ENCODE data around the gene IRAG1.

IRAG1 gene, protein sequence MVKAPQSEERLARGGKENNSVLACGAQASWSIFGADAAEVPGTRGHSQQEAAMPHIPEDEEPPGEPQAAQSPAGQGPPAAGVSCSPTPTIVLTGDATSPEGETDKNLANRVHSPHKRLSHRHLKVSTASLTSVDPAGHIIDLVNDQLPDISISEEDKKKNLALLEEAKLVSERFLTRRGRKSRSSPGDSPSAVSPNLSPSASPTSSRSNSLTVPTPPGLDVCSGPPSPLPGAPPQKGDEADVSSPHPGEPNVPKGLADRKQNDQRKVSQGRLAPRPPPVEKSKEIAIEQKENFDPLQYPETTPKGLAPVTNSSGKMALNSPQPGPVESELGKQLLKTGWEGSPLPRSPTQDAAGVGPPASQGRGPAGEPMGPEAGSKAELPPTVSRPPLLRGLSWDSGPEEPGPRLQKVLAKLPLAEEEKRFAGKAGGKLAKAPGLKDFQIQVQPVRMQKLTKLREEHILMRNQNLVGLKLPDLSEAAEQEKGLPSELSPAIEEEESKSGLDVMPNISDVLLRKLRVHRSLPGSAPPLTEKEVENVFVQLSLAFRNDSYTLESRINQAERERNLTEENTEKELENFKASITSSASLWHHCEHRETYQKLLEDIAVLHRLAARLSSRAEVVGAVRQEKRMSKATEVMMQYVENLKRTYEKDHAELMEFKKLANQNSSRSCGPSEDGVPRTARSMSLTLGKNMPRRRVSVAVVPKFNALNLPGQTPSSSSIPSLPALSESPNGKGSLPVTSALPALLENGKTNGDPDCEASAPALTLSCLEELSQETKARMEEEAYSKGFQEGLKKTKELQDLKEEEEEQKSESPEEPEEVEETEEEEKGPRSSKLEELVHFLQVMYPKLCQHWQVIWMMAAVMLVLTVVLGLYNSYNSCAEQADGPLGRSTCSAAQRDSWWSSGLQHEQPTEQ

DNA sequence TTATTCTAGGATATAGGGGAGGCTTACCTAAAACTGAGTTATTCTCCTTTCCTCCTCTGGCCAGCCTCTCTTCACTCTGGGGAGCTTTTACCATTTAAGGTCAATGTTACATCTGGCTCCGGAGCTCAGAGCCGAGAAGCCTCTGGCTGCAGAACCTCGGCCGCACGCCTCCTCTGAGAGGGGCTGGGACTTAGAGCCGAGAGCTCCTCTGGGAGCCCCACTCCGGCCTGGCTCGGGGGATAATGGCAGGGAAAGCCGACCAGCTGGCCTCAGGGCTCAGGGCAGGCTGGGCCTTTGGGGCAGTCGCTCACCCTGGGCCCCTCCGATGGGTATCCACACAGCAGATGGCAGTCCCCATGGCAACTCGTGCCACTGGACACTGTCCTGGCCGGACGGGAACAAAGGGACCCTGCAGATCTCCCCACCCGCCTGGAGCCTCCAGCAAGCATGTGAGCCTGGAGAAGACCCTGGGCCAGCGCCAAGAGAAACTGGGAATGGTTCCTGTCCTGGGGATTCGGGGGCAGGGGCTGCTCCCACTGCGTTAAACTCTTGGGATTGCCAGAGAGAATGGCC lies at the start of gene IRAG1:
TSS of gene IRAG1 (minus strand) at position 247 of the 573 bp plus-strand sequence. CDS start at position 94, 153 bp downstream.
- DNase-seq, result no peak

DNA sequence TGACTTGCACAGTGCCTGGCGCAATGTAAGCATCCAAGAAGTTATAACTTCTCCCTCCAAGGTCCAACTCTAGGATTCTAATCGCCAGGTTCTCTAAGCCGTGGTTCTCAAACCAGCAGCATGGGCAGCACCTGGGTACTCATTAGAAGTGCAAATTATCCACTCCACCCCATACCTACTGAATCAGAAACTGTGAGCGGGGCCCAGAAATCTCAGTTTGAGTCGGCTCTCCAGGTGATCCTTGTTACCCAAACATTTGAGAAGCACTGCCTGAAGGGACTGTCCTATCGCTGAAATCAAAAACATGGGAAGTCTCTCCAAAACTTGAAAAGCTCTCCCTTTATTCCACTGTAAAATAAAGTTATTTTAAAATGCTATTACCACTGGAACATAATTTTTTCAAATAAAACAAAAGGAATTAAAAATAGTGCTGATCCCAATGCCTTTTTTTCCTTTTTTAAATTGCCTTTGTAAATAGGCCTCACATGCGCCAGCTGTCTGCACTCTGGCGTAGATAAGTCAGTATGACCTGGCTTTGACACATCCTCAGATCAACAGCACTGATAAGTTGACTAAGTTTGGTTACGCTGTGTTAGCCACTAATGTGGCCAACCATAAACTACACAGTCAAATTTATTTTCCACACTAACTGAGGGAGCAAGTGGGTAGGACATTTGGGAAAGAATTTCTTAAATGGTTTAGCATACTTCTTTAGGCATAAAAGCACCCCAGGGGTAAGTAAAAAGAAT lies 49.1 kb upstream of the IRAG1 start:
- no peak for DNase-seq

DNA sequence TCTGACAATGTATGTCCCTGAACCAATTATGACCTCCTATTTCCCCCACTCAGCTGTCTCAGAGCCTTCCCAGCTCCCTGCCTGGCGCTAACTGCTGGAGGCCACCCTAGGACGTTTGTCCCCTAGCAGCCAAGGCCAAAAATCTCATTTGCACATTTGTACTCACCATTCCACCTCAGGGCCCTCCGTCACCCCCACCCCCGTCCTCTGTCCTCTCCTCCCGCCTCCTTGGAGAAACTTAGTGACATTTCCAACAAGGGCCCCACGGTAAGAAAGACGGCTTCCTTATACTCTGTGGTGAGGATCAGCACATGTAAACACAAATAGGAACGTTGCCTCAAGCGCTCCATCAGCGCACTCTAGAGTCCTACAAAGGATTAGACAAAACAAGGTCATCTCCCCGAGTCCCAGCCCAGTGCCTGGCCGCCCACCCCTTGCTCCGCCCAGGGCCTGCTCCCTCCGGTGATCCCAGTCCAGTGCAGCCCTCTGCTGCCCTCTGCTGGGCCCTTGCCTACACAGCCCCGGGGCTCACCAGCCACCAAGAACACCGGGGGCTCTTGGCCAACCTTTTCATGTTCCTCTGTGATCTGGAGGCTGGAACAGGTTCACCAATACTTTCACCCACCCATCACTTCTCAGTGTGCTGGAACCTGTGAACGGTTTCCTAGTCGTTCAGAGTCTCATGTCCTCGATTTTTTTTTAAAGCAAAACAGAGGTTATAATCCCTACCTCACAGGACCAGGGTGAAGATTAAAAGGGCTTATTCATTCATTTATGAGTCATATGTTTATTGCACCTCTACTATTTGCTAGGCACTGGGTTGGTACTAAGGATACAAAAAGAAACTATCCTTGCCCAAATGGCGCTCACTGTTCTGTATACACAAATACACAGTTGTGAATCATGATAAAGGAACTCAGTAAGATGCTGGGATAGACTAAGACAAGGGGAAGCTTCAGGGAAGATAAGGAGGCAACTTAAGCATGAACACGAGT lies 42.2 kb upstream of the IRAG1 start:
- DNase-seq, result peak; percentile 84 to 94

DNA sequence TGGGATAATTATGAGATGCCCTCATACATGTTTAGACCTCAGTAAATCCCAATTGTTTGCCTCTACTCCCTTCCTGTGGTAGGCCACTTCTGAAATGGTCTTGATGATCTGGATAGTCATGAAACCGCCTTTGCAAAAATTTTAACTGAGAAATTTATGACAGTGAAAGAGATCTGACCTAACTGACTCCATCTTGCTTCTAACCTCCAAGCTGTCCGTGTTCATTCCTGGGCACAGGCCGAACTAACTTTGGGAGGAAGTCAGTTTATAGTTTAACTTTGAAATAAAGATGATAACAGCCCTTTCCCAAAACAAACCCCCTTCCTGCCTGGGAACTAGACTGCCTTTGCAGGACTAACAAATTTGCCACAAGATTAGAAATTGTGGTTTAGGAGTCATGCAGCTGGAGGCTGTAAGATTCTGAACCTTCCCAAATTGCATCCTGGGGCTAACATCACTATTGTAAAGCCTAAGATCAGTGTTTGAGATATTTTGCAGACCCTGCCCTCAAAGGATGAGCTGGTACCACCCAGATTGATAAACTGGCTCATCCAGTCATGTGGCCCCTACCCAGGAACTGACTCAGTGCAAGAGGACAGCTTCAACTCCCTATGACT lies 37.6 kb upstream of the IRAG1 start:
- no peak for DNase-seq

DNA sequence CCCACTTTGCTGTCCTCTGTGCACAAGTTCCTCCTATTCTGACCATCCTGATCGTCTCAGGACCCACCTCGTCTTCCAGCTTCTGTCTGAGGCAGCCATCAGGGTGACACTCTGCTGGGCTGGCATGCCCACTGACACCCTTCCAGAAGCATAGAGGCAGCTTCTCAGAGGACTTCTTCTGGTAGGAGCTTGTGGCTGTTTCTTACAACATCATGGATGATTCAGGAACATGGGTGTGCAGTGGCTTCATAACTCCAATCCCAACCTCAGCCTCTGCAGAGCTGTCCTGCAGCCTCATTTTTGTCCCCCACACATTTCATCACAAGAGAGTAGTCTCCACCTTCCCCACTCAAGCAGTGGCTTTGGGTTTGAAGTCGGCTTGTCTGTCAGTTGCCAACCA lies 36.6 kb upstream of the IRAG1 start:
- no peak for DNase-seq

DNA sequence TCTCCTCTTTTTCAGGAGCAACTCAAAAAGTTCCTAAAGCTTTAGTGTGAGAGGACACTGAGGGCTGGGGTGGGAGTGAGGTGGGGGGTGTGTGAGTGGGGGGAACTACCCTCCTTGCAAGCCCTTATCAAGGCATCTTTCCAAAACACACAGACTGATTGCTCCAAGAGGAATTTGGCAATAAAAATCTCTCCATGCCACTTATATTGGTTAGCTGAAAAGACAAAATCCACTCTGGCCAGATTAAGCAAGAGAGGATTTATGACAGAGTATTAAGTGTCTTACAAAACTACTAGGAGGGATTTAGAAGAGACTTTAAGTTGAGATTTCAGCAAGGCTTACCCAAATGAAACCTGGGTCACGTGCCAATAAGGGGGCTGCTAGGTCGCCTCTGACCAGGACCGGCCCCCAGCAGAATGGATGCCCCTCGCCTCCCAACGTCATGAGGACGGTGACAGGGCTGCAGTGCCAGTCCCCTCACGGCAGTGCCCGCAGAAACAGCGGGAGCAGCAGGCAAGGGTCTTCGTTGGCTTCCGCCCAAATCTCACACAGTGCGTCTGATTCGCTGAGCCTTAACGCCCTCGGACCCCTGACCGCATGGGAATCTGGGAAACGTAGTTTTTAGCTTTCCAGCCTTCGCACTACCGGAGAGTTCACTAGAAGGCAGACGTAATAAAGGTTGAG lies 35.4 kb upstream of the IRAG1 start:
- DNase-seq, result no peak

DNA sequence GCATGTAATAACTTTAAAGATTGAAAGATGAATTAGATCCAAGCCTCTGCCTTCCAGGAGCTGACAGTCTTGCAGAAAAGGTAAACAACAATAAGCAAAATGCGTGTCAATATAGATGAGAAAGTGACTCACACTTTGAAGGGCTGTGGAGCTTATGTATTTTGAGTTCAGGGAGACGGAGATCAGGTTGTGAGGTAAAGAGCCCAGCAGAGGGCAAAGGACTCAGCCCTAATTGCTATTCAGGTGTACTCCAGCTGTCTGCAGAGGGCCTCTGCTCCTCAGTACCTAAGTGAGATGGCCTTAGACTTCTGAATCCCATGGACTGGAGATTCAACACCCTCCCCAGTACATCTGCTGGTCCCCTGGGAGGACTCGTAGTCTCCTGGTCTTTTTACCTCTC lies 34.6 kb upstream of the IRAG1 start:
- no peak for DNase-seq

DNA sequence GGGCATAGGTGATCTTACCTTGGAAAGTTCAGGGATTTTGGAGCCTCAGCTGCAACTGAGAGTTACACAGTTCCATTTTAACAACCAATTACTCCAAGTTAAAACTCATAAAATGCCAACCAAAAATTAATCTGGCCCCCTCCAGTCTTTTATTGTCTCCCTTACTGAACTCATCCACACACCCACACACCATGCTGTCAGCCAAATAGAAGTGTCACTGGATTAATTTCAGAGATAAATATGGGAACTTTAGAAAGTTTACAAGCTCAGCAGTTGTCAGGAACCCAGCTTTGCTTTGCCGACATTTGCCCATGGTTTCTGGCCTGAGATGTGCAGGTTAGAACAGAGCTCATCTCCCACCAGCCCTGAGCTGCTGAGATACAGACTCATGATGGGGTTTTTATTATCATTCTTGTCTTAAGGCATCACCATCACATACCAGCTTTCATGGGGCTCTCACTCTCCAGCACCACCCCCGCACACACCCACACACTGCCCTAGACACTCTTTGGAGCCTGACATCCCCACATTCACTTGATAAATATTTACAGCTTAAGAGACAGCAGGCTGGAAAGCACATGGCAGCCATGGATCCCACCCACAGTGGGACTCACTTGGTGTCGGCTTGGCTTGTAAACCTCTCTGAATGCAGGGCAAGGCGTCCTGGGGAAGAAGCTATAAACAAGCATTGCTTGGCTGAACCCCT lies 33.7 kb upstream of the IRAG1 start:
- DNase-seq, result no peak

DNA sequence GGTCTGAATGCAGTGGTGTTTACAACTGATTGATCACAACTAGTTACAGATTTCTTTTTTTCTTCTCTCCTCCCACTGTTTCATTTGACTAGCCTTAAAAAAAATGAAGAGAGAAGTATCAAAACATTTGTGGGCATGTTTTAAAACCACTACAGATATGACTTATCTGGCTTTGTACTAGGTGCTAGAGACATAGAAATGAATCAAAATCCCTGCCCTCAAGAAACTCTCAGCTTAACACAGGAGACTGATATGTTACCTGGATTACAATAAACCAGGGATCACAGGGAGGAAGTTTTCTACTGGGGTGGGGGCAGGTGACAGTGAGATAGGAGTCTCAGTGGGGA lies 32.3 kb upstream of the IRAG1 start:
- no peak for DNase-seq

DNA sequence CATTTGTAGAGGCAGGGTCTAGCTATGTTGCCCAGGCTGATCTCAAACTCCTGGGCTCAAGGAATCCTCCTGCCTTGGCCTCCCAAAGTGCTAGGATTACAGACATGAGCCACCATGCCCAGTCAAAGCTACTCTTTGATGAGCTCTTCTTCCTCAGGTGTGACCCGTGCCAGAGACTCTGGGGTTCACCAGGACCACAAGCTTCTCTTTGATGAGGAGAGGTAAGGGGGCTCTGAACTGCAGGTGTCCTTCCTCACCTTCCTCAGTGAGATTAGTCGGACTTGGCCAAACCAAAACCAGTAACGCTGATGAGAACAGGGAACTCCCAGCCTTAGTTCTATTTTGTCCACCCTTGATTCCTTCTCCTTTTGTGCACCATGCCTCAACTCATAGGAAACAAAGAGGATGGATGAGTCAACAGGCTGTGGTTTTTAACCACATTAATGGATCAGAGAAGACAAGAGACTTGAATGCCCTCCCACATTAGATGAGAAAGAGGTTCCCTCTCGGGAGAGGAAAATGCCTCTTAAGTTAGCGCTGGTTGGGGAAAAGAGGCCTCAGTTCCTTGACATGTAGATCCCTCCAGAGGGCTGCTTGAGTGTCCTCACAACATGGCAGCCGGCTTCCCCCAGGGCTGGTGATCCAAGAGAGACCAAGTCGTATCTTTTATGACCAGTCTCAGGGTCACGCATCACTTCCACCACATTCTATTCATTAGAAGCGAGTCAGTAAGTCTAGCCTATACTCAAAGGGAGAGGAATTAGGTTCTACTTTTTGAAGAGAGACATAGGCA lies 31.8 kb upstream of the IRAG1 start:
- no peak for DNase-seq

DNA sequence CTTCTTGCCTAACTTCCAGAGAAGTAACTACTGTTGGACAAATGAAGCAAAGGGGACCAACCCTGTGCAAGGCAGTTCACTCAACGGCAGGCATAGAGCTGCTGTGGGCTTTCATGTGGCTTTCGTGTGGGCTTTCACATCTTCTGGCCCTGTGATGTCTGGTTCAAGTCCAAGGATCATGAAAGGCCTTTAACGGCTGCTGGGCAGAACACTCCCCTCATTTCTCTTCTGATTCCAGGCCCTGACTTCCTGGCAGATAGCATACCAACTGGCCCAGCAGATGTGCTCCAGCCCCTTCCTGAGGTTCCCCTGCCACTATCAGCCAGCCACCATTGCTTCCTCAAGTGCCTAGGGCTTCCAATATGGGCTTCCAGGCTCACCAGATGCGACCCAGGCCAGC lies 28.8 kb upstream of the IRAG1 start:
- DNase-seq, result no peak

DNA sequence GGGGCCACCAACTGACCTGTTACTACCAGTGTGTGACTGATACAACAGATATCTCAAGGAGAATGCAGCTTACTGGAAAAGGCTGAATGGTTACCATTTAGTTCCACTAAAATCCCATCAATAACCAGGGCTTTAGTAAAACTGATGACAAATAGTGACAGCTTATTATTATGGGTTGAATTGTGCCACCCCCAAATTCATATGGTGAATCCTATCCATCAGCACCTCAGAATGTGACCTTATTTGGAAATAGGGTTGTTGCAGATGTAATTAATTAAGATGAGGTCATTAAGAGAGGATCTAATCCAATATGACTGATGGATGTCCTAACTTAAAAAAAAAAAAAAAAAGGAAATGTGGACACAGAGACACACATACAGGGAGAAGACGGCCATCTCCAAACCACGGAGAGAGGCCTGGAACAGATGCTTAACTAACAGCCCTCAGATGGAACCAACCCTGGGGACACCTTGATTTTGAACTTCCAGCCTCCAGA lies 27.4 kb upstream of the IRAG1 start:
- no peak for DNase-seq

DNA sequence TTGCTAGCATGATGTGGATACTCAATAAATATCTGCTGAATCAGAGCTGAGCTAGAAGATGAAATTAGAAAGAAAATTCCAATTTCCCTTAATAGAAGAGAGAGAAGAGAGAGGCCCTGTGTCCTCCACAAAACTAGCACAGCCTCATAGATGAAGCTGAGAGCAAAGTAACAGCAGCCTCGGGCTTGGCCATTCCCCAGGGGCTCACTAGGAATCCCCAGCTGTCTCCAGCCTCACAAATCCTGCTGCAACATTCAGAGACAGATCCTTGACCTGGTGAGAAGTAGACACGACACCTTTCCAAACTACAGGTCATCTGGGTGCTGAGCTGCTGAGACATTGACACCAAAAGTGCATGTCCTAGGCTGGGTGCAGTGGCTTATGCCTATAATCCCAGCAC lies 26.1 kb upstream of the IRAG1 start:
- no peak for DNase-seq

DNA sequence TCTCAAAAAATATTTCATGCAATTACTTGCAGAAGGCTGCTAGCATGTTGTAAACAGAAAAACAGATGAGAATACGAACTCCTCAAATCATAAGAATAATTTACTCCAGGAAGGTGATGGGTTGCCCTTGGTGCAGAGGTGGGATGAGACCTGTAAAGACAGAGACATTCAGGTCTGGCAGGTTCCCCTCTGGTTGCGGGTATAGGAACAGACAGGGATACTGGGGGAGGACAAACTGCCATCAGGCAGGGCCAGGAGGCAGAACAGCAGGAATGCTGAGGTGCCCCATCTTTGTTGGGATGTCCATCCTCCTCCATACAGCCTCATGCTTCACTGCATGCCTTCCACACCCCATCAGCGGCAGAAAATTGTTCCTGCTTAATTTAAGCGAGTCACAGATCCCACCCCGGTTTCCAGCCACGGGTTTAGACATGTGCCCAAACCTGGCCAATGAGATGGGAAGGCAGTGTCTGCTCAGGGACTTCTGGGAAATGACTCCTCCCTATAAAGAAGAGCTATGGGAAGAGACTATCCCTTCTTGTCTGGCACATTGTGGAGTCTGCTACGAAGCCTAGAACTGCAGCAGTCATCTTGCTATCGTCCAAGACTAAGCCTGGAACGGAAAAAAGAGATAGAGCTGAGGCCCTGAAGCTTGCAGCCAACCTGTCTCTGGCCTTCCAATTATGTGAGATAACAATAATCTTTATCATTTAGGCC lies 23.1 kb upstream of the IRAG1 start:
- DNase-seq, result no peak

DNA sequence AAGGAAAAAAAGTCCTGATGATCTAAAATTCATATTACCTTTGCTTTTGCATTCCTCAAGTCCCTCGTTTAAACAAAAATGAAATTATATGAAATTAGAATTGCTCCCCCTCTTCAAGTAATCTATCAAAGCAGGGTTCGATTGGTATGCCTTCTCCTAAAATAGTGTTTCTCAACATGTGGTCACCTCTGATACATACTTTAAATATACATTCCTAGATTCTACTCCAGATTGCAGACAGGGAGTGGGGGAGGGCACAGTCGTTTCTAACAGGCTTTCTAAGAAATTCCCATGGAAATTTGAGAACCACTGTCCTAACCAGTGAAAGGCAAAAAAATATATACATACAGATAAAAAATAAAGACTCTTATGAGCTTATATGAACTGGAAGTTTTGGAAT lies 22.6 kb upstream of the IRAG1 start:
- no peak for DNase-seq

DNA sequence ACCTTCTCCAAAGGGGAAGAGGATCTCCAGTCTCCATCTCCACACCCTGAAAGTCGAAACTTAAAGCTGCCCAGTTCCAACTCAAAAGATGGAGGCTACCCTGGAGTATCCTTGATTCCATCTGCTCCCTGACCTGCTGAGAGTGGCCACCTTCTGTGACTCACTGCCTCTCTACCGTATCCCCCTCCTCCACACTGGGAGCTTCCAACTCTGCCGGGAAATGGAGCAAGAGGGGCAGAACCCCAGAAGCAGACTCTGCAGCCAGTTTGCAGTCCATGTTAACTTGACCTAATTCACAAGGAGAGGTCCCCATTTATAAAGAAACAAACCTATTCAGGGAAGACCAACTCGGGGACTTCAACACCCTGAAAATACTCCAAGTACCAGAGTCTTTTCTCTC lies 22.0 kb upstream of the IRAG1 start:
- DNase-seq, result no peak

DNA sequence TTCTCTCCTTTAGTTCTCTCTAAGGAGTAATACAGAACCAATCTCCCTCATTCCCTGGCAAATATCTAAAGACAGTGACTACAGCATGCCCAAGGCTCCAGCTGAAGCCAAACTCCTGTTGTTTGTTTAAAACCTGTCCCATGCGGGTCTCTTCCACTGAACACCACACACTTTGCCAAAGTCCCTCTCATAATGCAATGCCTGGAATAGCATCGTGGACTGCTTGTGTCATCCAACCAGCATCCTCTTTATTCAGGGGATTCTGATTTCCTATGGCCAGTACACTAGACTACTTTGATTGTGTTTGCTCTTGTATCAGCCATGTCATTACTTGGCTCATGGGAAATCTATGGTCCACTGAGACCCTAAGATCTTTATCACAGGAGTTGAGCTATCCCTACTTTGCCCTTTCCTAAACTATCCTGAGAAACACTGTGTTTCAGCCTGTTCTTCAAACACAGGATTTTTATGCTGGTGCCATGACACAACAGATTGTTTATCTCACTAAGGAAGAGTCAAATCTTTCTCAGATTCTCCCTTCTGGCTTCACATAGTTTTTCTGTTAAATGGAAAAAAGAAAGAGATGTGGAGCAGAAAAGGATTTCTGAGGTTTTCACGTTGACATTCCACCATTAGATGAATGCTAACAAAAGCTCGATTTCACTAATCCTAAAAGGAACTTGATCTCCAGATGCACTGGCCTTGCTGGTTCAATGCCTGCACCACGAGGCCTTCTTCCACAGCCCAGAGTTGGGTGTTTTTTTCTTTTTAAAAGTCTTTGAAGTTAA lies 15.9 kb upstream of the IRAG1 start:
- DNase-seq, result no peak
